SW480 (cell line): ENCODE results near the gene HOXD3.

Source experiments
- DNase-seq: peaks from one replicate; pipeline ENCODE4 v3.0.0-alpha.2; 2016; ENCODE audit warnings: low spot score

HOXD3 gene

DNA sequence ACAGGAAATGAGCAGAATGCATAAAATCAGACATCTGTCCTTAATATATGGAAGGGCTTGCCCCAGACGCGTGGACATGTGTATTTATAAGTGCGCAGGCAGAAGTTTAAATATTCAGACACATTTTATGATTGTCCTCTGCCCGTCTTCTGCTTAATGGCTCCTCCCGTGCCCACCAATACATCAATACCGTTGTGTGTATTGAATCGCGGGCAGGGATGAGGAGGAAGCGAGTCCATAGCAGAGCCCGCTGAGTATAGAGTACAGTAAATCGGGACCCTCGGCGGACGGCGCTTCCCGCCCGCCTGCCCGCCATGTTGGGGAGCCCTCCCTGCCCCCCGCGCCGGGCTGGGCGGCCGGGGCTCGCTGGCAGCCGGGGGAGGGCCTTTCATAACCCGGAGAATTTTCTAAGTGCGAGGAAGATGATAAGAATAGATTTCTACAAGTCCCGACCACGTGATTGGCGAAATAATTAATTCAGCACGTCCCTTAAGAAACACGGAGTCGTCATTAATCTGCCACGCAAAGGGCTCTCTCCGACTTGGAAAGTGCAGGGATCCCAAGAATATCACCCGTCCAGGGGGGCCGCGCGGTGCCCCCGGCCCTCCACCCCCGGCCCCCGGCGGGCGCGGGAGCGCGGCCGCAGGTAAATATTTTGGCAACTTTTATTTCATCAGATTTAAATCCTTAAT is at the start of gene HOXD3:
Gene HOXD3, plus strand, starts transcription at position 501 of the 692 bp plus-strand sequence. CDS start 11,808 bp downstream, outside the sequence.
- DNase-seq: no peak

DNA sequence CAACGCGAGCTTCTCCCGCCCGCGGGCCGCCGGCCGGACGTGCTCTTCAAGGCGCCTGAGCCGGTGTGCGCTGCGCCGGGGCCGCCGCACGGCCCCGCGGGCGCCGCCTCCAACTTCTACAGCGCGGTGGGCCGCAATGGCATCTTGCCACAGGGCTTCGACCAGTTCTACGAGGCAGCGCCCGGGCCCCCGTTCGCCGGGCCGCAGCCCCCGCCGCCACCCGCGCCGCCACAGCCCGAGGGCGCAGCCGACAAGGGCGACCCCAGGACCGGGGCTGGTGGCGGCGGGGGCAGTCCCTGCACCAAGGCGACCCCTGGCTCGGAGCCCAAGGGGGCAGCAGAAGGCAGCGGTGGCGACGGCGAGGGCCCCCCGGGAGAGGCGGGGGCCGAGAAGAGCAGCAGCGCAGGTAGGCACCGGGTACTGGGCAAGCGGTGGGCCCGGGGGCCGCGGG is 49.4 kb upstream of the HOXD3 start:
- DNase-seq: no peak

DNA sequence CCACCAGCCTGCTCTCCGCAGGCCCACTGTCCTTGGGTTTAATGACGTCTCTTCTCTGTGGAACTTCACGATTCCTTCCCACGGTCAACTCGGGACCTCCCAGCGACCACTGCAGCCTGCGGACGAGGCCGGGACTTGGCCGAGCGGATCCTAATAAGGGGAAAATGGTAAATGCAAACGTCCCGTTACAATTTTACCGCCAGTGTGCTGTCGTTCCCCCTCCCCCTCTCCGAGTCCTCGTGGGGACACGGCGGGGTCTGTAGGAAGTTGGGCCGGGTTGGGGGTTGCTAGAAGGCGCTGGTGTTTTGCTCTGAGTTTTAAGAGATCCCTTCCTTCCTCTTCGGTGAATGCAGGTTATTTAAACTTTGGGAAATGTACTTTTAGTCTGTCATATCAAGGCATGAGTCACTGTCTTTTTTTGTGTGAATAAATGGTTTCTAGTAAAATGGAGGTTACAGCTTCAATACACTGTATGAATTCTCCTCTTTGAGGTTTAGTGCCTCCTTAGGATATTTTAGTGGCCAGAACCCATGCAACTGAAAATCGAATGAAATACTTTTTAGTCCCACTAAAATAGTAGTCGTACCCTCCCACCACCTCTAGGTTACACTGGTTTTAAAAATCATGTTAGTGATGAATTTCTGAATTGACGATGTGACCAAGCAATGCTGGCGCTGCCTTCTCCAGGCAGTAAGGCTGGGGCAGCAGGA is 47.8 kb upstream of the HOXD3 start:
- no peak for DNase-seq

- DNase-seq: no peak
These were observed 47.2 kb upstream of the HOXD3 start for GRCh38 chr2:176109946-176110345.

DNA sequence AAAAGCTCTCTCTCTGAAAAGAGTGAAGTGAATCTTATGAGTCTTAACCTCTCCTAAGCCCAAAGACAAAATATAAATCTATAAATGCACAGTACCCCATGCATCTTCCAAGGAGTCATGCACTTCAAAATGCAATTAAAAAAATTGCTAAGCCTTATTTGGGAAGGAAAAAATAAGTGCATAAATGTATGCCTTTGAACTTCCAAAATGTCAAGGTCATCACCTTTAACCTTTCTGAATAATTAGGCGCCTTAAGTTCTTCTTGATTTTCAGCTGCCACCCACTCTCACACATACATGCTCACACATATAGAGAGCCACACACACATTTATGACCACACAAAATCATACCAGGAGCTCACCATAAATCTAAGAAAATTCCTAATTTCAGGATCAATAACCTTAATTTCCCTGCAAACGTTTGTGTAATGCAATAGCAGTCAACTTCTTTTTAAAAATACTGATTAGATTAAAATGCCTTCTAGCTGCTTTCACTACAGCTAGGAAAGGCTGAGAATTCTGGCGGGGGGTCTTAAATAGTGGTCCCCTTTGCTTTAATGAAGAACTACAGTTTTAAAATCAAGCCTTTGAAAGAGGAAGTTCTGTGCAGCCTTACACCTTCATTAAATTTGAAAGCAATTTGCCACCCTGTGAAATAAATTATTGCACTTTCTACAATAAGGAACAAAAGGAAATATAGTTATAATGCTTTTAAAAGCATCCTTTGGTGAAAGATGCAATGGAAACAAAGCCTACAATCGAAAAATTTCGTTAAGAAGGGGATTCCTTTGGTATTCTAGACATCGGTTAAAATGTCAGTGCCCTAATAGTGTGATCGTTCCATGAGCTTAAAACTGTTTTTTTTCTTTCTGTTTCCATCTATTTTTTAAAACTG is 46.4 kb upstream of the HOXD3 start:
- no peak for DNase-seq

DNA sequence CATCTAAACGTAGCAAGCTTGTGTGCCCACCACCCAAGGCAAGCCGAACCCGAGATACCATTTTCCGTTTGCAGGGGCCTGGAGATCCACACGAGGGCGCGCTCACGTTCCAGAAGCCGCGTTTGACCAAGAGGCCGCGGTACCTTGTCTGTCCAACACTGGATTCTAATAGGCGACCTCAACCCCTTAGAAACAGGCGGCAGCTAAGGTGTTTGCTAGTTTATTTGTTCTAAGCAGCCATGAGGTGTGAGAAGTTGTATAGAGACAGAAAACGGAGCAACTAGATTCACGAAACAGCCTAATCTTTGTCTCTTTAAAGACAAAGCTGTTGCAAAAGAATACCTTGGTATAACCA is 45.8 kb upstream of the HOXD3 start:
- DNase-seq: peak; percentile 48

GRCh38 chr2:176111846-176112374 is 45.2 kb upstream of the HOXD3 start:
- DNase-seq: no peak

DNA sequence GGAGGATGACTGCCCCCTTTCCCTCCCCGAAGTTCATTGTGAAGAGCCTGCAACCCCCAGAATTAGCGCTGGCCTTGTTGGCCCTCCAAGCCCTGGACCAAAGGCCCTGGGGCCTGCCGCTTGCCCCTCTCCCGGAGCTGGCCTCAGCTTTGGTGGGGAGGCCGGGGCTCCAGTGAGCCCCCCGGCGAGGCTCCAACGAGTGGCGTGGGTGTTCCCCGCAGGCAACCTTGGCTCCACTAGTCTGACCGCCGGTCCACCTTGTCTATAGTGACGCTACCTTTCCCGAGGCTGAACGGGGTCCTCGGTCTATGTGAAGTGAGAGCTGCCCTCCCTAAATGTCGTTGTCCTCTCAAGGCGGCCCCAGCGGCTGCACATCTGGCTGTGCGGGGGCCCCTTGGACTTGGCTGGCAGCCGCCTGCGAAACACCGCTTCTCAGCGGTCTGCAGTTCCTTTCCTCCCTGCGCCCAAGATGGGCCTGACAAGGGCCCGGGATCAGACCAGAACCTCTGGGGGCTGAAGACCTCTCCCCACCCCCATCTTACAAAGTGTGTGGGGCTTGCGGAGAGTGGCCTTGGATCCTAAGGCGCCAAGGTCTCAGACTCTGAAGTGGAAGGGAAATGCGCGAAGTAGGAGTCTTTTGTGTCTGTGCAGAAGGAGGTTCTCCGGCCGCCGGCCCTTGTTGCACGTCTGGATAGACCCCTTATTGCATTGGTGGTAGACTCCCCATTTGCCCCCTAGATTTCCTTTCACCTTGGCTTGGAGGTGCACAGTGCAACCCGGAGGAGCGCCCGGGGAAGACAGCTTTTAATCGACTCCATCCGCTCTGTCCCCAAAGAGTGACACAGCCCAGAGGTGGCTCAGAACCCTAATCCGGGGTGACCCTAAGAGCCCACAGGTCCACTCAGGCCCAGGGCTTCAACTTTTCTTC is 44.5 kb upstream of the HOXD3 start:
- no peak for DNase-seq

- no peak for DNase-seq
These were observed 42.8 kb upstream of the HOXD3 start for GRCh38 chr2:176114120-176114929.

DNA sequence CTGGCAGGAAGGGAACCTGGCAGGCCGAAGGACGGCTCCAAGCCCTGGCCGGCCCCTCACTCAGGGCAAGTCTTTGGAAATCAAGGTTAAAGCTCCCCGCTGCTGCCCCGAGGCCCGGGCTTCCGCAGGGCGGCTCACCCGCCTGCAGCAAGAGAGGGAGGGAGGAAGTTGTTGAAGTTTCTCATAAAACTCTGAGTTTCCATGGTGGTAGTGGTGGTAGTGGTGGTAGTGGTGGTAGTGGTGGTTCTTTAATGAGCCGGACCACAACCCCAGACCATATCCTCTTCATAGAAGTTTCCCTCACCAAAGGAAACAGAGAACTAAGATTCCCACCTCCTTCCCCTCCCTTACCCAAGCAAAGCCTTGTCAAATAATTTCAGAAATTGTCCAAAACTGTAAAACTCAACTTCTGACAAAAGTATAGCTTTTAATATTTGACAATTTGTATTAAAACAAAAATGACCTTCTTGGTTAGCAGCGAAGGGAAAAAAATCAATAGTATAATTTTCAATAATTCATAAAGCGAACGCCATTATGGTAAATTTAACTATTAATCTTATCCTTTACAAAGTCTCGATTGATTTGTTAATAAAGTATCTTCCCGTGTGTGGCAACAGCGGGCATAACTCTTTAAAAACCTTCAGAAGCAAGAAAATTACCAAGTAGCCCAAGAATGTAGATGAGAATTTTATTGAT is 42.0 kb upstream of the HOXD3 start:
- no peak for DNase-seq

GRCh38 chr2:176115883-176116813 is 41.0 kb upstream of the HOXD3 start, which contains the start of gene HOXD10:
TSS of gene HOXD10 (plus strand) at chr2:176116778. CDS start at chr2:176116834, 56 bp downstream.
- no peak for DNase-seq

GRCh38 chr2:176117162-176117822 is 39.8 kb upstream of the HOXD3 start:
- DNase-seq: no peak

DNA sequence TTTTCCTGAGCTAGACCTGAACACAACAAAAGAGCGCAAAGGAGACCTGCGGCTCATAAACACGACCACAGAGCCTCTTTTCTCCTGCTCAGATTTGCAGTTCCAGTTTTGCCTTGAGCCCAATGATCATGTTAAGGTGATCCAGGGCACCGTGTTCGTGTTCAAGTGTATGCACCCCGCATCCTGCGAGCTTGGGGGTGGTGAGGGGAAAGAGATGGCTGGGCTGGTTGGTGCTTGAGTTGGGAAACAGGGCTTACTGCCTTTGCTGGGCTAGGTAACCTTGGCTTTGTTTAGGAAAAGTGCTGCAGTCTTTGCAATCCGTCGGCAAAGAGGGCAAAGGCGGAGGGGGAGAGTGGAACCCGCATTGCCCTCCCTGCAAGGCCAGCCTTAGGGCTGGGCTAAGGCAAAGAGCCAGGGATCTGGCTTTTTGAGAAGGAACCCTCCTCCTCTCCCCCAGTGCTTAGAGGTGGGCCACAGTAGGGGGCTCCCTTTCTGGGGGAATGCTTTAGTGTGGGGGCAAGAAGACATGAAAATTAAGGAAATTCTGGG is 39.2 kb upstream of the HOXD3 start:
- no peak for DNase-seq

- peak; percentile 52 for DNase-seq
These were observed 38.3 kb upstream of the HOXD3 start for GRCh38 chr2:176118601-176119339.

DNA sequence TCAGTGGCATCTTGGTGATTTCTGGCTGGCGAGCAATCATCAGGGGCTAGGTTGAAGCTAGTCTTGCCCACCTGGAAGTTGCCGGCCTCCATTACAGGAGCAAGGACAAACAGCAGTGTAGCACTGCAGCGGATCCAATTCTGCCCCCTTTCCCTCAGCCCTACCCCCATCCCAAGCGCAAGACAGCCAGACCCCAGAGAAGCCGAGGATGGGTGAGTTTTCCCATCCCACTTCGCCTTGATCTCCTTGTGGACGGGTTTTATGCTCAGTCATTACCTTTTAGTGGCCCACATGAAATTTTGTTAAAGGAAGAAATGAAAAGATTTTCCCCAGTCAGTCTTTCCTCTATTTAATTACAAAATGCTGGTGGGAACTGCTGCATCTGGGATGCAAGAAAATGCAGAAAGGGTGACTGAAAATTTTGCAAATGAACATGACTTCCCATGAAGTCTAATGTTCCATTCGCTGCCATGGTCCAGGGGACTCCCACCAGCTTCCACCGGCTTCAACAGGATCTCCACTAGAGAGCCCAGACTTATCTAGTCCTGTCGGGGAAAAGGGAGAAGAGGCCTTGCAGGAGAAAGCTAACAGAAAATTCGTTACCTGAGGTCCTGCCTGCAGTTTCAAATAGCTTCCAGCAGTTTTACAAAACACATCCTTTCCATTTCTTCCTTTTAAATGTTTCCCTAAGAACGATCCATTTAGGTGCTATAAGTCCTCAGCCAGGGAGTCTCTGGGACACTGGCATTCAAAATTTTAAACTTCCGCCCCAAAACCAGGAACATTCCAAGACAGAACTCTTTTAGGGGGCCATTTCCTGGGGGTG is 36.5 kb upstream of the HOXD3 start:
- DNase-seq: no peak
